Inferior parietal cortex (tissue), 1 donor: ENCODE measurements around the gene ORM1.
"Not testable (repeated sequence)": the region's sequence is repeated elsewhere in the genome, so short reads cannot be mapped to it uniquely, and the experiment has no call there.

ENCODE experiments used
- DNase-seq: peaks from one replicate; pipeline ENCODE4 v3.0.0-alpha.2; 2016; ENCODE audit errors: extremely low spot score

The ORM1 gene

GRCh38 chr9:114322831-114323531 lies at the start of gene ORM1:
Gene ORM1 (plus strand): TSS chr9:114323098. CDS start chr9:114323134, 36 bp downstream.
- not testable (repeated sequence) for DNase-seq

GRCh38 chr9:114273461-114273881 lies 49.4 kb upstream of the ORM1 start:
- DNase-seq, result no peak

GRCh38 chr9:114274217-114274616 lies 48.7 kb upstream of the ORM1 start:
- DNase-seq, result no peak

- DNase-seq, result no peak
Observed at GRCh38 chr9:114275246-114276004, 47.5 kb upstream of the ORM1 start.

- DNase-seq, result no peak
Observed at GRCh38 chr9:114276908-114277821, 45.7 kb upstream of the ORM1 start.

GRCh38 chr9:114278356-114278755 lies 44.5 kb upstream of the ORM1 start:
- DNase-seq, result no peak

- no peak for DNase-seq
Observed at GRCh38 chr9:114278881-114279570, 43.9 kb upstream of the ORM1 start.

- DNase-seq, result no peak
Observed at GRCh38 chr9:114279693-114280092, 43.2 kb upstream of the ORM1 start.

GRCh38 chr9:114280636-114281472 lies 42.0 kb upstream of the ORM1 start:
- DNase-seq, result no peak

- DNase-seq, result no peak
Observed at GRCh38 chr9:114281473-114282103, 41.3 kb upstream of the ORM1 start.

GRCh38 chr9:114282104-114282485 lies 40.8 kb upstream of the ORM1 start:
- DNase-seq, result no peak

- no peak for DNase-seq
Observed at GRCh38 chr9:114282507-114282906, 40.4 kb upstream of the ORM1 start.

- no peak for DNase-seq
Observed at GRCh38 chr9:114282926-114283325, 40.0 kb upstream of the ORM1 start.

GRCh38 chr9:114283551-114284111 lies 39.3 kb upstream of the ORM1 start:
- DNase-seq, result no peak

- DNase-seq, result no peak
Observed at GRCh38 chr9:114284316-114285060, 38.4 kb upstream of the ORM1 start.

- no peak for DNase-seq
Observed at GRCh38 chr9:114285166-114285867, 37.6 kb upstream of the ORM1 start.

GRCh38 chr9:114286146-114286679 lies 36.7 kb upstream of the ORM1 start:
- no peak for DNase-seq
